Muscle layer of colon (tissue), 2 donors: Measurements from ENCODE around the gene NDUFA6.
"Not testable (repeated sequence)": the region's sequence is repeated elsewhere in the genome, so short reads cannot be mapped to it uniquely, and the experiment has no call there.

Source experiments
- H3K27ac ChIP-seq: one replicate; pipeline ENCODE4 v1.7.0; 2013; ENCODE audit warnings: low read depth, mild to moderate bottlenecking, low read length, moderate library complexity
- H3K27me3 ChIP-seq, 2 donors: one replicate each; pipeline ENCODE4 v1.7.0; 2013; ENCODE audit warnings: low read length in 2 of 2, mild to moderate bottlenecking in 2 of 2; ENCODE audit not compliant: insufficient read depth in 2 of 2, control insufficient read depth in 1 of 2
- H3K36me3 ChIP-seq: one replicate; pipeline ENCODE4 v1.7.0; 2013; ENCODE audit warnings: mild to moderate bottlenecking, low read length; ENCODE audit not compliant: insufficient read depth
- H3K4me1 ChIP-seq: one replicate; pipeline ENCODE4 v1.7.0; 2013; ENCODE audit warnings: mild to moderate bottlenecking, low read length; ENCODE audit not compliant: insufficient read depth
- H3K4me3 ChIP-seq, 2 donors: one replicate each; pipeline ENCODE4 v1.7.0; 2013; ENCODE audit warnings: low read length in 2 of 2, low read depth in 1 of 2, mild to moderate bottlenecking in 1 of 2, moderate library complexity in 1 of 2
- H3K9ac ChIP-seq: one replicate; pipeline ENCODE4 v1.7.0; 2013; ENCODE audit warnings: low read length
- H3K9me3 ChIP-seq: one replicate; pipeline ENCODE4 v1.7.0; 2013; ENCODE audit warnings: mild to moderate bottlenecking, low read length
- donor health status: abdominal sarcoma.
- donor health status: Adenocarcinoma of cecum.

The NDUFA6 gene

GRCh38 chr22:42076764-42077485 lies 13.6 kb downstream of the NDUFA6 start:
- Histone ChIP-seq H3K27me3 (no peaks in the 10 kb centered on the region), H3K4me1 (peaks cover 33% of the 10 kb centered on the region), H3K27ac (no peak overlapping the region), H3K36me3 (peaks cover 12% of the 10 kb centered on the region), H3K9me3 (no peaks in the 10 kb centered on the region), H3K9ac (no peak overlapping the region), H3K4me3 (no peak overlapping the region)

DNA sequence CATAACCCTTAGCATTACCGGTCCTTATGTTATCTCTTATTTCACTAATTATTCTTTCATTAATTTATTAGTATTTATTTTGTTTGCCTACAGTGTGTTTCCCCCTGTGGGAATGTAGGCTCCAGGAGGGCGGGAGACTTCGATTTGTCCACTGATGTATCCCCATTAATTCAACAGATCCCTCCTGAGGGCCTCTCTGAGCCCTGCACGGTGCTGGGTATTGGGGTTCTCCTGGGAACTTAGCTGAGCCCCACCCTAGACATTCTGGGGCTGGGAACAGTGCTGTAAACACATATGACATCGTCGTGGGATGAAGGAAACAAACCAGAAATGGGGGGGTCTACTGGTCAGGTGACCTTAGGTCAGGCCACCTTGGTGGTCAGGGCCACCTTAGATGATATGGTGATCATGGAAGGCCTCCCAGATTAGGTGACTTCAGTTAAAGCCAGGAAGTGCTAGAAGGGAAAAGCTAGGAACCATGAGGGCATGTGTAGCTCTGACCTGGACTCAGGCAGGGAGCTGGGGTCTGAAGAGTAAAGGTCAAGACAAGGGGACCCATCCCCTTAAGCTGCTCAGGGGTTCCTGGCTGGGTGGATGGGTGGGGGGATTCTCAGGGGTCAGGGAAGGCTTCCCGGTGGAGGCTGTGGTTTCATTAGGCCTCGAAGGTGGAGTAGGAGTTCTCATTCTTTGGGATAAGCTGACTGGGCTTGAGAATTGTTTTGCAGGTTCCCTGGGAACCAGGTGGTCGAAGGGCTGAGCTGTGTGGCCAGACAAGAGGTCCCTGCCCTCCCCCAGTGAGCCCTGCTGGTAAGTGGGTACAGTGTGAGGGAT lies 15.5 kb downstream of the NDUFA6 start:
- Histone ChIP-seq H3K9me3 (no peaks in the 10 kb centered on the region), H3K4me3 (peak overlapping the region; percentile 56 to 69), H3K27me3 (no peaks in the 10 kb centered on the region), H3K9ac (peak overlapping the region; percentile 68), H3K27ac (peak overlapping the region; percentile 96), H3K4me1 (peaks cover 45% of the 10 kb centered on the region), H3K36me3 (peaks cover 12% of the 10 kb centered on the region)

GRCh38 chr22:42074132-42074811 lies 16.3 kb downstream of the NDUFA6 start, which contains the start of gene PHETA2:
PHETA2 (plus strand) TSS chr22:42074248; CDS start chr22:42077294, 3,046 bp downstream.
- H3K27ac ChIP-seq, result peak within 1 kb of the TSS; percentile 96
- peaks cover 52% of the 10 kb centered on the region for H3K4me1 ChIP-seq
- peaks cover 12% of the 10 kb centered on the region for H3K36me3 ChIP-seq
- H3K9me3 ChIP-seq, result no peaks in the 10 kb centered on the region
- H3K27me3 ChIP-seq, result no peaks in the 10 kb centered on the region
- peak within 1 kb of the TSS; percentile 56 to 69 for H3K4me3 ChIP-seq
- H3K9ac ChIP-seq, result peak within 1 kb of the TSS; percentile 68

DNA sequence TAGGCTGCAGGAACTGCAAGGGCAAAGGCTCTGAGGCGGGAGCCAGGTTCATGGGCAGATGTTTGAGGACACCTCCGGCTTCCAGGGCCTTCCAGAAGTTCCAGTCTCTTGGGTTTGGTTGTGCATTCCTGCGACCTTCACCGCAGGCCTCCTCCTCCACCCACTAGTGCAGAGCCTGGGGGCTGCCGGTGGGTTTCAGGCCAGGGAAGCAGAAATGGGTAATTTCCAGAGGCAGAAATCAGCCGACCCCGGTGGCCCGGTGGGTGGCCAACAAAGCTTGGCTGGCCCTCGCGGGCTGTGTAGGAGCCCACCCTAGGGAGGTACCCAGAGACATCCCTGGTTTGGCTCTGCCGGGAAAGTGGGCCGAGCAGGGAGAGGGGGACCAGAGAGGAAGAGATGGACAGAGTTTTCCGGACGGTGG lies 16.9 kb downstream of the NDUFA6 start:
- peaks cover 12% of the 10 kb centered on the region for H3K36me3 ChIP-seq

DNA sequence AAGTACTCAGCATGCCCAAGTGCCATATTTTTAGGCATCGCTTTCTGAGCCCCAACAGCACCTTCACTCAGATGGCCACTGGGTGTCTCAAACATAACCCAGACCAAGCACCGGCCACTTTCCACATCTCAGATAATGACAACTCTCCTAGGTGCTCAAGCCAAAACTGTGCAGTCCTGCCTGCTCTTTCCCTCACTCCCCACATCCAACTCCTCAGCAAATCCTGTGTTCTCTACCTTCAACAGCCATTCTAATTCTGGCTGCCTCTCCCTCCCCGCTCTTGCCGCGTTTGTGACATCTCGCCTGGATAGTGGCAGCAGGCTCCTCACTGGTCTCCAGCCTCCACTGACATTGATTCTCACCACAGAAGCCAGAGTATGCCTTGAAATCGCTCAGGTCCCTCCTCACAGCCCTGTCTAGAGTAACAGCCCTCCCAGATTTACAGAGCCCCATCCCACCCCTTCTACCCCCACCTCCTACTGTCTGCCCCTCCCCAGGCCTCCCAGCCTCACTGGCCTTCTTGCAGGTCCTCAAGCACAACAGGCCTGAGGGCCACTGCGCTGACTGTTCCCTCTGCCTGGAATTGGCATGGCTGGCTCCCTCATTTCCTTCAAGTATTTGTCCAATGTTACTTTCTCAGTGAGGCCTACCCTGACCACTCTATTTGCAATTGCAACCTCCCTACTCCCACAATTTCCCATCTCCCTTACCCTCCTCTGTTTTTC lies 17.8 kb downstream of the NDUFA6 start:
- Histone ChIP-seq H3K27ac (no peak overlapping the region), H3K4me3 (no peak overlapping the region), H3K27me3 (no peaks in the 10 kb centered on the region)

More for the DNA sequence above, 16.9 kb downstream of the NDUFA6 start:
- Histone ChIP-seq H3K9ac (peak overlapping the region; percentile 68), H3K4me1 (peaks cover 52% of the 10 kb centered on the region), H3K4me3 (peak overlapping the region; percentile 56 to 69), H3K27me3 (no peaks in the 10 kb centered on the region), H3K27ac (peak overlapping the region; percentile 96), H3K9me3 (no peaks in the 10 kb centered on the region)

DNA sequence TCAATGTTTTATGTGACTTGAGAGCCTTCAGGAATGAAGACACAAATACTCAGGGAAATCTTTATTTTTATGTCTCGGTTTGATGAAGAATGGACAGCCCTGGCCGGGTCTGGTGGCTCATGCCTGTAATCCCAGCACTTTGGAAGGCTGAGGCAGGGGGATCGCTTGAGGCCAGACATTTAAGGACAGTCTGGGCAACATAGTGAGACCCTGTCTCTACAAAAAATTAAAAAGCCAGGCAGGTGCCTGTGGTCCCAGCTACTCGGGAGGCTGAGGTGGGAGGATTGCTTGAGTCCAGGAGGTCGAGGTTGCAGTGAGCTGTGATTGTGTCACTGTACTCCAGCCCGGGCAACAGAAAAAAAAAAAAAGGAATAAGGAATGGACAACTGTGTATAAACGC lies 19.1 kb downstream of the NDUFA6 start:
- Histone ChIP-seq H3K27ac (peak overlapping the region; percentile 89), H3K4me3 (peak overlapping the region; percentile 59 to 78)

More for the DNA sequence above, 17.8 kb downstream of the NDUFA6 start:
- H3K36me3 ChIP-seq, result peaks cover 13% of the 10 kb centered on the region
- H3K9me3 ChIP-seq, result no peaks in the 10 kb centered on the region
- H3K4me1 ChIP-seq, result peaks cover 44% of the 10 kb centered on the region
- no peak overlapping the region for H3K9ac ChIP-seq

GRCh38 chr22:42070517-42071422 lies 19.8 kb downstream of the NDUFA6 start, which contains the start of gene NAGA:
NAGA (minus strand) TSS chr22:42070812; CDS start chr22:42070297, 515 bp downstream.
- Histone ChIP-seq H3K27ac (peak within 1 kb of the TSS; percentile 89), H3K4me1 (peaks cover 42% of the 10 kb centered on the region), H3K9me3 (no peaks in the 10 kb centered on the region), H3K27me3 (no peaks in the 10 kb centered on the region), H3K9ac (peak within 1 kb of the TSS; percentile 83), H3K4me3 (peak within 1 kb of the TSS; percentile 59 to 78), H3K36me3 (peaks cover 19% of the 10 kb centered on the region)

More for the DNA sequence above, 19.1 kb downstream of the NDUFA6 start:
- H3K27me3 ChIP-seq, H3K9me3 ChIP-seq: not testable (repeated sequence)
- H3K36me3 ChIP-seq, result peaks cover 16% of the 10 kb centered on the region
- peaks cover 42% of the 10 kb centered on the region for H3K4me1 ChIP-seq
- peak overlapping the region; percentile 75 for H3K9ac ChIP-seq

- no peaks in the 10 kb centered on the region for H3K9me3 ChIP-seq
- H3K9ac ChIP-seq, result peak overlapping the region; percentile 83
- H3K4me1 ChIP-seq, result peaks cover 35% of the 10 kb centered on the region
- peaks cover 27% of the 10 kb centered on the region for H3K36me3 ChIP-seq
- H3K4me3 ChIP-seq, result peak overlapping the region; percentile 59 to 78
- H3K27ac ChIP-seq, result peak overlapping the region; percentile 89
- no peaks in the 10 kb centered on the region for H3K27me3 ChIP-seq
Observed at GRCh38 chr22:42069801-42070516, 20.6 kb downstream of the NDUFA6 start.

DNA sequence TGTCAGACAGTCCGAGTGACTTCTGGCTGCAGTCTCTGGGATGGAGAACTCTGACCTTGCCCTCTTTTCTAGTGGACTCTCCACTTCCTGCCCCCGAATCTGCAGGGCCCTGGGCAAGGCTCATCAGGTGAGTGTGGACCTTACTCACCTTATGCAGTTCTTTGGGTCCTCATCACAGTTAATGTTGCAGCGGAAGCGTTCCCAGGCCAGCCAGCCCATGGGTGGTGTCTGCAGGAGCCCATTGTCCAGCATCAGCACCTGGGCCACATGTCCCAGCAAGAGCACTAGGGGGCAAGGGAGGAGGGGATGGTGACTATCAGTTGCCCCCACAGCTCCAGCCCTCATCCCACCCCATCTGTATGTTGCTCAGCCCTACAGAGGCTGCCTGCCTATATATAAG lies 22.3 kb downstream of the NDUFA6 start:
- no peak overlapping the region for H3K4me3 ChIP-seq
- H3K27me3 ChIP-seq, result no peaks in the 10 kb centered on the region
- H3K9me3 ChIP-seq, result no peaks in the 10 kb centered on the region
- H3K4me1 ChIP-seq, result peaks cover 27% of the 10 kb centered on the region
- H3K27ac ChIP-seq, result no peak overlapping the region
- H3K36me3 ChIP-seq, result peaks cover 29% of the 10 kb centered on the region
- no peak overlapping the region for H3K9ac ChIP-seq
